GM18498 (cell line): ENCODE measurements around the gene VPS51.
A peak's percentile ranks its signal among the peaks of the same experiment; 100 is the strongest.

ENCODE experiments used
- ATAC-seq: cut with Tn5 transposase; IDR thresholded peaks from one replicate; pipeline ENCODE4 v1.9.1; 2021; ENCODE audit warnings: mild to moderate bottlenecking, moderate library complexity; ENCODE audit not compliant: unreplicated experiment

The VPS51 gene

DNA sequence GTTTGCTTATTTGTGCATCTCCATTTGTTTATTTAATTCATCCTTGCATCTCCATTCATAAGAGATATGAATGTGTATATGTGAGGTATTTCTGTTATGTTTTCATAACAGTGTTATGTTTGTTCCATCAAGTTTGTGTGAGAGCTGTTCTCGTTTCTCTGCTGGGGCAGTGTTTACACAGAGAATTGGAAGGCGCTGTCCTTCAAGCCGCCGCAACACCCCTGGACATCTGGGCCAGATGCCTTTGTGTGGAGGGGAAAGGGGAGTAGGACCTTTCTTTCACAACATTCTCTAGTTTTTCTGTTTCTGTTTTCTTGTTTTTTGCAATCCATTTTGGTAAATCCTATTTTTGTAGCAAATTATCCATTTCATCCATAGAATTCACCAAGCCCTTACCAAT, 8.6 kb downstream of the VPS51 start:
- no peak for ATAC-seq

DNA sequence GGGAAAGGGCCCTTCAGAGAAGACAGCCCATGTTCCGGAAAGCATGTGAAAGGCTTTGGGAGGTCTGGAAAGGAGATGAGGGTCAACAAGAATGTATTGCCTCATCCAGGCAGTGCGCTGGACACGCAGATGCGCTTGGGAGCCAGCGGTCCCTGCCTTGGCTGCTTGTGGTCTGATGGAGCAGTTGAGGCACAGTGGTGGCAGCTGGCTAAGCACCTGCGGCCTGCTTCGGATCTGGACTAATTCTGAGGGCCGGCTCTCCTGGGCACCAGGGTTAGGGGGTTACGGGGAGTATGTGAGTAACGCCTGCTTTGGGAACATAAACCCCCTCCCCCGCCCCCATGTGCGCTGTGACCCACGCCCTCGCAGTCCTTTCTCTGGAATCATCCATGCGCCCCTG, 11.1 kb downstream of the VPS51 start:
- ATAC-seq: no peak

DNA sequence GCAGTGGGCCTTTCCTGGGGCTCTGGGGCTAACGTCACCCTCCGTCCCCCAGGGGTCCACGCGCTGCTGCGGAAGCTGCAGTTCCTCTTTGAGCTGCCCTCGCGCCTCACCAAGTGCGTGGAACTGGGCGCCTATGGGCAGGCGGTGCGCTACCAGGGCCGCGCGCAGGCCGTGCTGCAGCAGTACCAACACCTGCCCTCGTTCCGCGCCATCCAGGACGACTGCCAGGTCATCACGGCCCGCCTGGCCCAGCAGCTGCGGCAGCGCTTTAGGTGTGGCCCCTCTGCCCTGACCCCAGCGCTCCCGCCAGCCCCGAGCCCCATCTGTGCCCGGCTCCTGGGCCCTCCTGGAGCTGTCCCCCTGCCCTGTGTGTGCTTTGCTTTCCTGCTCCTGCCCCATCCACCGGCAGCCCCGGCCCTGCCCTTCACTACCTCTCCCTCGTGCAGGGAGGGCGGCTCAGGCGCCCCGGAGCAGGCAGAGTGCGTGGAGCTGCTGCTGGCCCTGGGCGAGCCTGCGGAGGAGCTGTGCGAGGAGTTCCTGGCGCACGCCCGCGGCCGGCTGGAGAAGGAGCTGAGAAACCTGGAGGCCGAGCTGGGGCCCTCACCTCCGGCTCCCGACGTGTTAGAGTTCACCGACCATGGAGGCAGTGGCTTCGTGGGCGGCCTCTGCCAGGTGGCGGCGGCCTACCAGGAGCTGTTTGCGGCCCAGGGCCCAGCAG, 11.9 kb downstream of the VPS51 start:
- no peak for ATAC-seq

GRCh38 chr11:65108469-65109123, 12.6 kb downstream of the VPS51 start:
- ATAC-seq: no peak

DNA sequence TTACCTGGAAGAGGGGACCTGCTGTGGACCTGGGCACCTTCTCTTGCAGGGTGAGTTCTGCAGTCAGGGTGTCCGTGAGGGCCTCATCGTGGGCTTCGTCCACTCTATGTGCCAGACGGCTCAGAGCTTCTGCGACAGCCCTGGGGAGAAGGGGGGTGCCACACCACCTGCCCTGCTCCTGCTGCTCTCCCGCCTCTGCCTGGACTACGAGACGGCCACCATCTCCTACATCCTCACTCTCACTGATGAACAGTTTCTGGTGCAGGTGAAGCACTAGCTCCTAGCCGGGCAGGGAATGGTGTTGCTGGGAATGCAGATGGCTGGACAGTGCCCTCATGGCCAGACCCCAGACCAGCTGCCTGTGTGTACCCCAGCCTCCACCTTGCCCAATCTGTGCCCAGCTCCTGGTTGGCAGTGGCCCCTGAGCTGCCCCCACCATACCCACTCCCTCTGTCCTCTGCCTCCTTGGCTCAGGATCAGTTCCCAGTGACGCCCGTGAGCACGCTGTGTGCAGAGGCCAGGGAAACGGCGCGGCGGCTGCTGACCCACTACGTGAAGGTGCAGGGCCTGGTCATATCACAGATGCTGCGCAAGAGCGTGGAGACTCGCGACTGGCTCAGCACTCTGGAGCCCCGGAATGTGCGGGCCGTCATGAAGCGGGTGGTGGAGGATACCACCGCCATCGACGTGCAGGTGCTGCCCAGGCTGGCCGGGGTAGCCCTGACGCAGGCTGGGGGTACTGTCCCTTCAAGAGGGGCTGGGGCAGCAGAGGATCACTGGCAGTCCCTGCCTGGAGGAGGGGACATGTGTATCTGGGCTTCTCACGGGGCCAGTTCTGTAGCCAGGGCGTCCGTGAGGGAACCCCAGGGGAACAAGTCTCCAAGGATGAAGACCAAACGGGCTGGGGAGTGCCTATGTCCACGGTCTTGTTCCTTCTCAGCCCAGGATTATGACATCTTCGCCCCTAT, 13.5 kb downstream of the VPS51 start:
- no peak for ATAC-seq

DNA sequence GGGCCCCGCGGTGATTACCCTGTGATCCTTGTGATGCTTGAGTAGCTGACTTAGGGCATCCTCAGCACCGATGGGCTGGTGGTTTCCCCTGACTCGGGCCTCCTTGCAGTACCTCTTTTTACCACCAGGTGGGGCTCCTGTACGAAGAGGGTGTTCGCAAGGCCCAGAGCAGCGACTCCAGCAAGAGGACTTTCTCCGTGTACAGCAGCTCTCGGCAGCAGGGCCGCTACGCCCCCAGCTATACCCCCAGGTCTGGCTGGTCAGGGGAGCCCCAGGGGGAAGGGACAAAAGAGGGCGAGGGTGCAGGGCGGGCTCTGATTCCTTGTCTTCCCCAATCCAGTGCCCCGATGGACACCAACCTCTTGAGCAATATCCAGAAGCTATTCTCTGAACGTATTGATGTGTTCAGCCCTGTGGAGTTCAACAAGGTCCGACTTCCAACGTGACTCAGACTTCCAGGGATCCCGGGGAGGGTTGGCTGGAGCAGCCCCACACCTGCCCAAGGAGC, 14.4 kb downstream of the VPS51 start:
- ATAC-seq: no peak

- ATAC-seq: no peak
Observed at GRCh38 chr11:65111159-65111743, 15.2 kb downstream of the VPS51 start.

DNA sequence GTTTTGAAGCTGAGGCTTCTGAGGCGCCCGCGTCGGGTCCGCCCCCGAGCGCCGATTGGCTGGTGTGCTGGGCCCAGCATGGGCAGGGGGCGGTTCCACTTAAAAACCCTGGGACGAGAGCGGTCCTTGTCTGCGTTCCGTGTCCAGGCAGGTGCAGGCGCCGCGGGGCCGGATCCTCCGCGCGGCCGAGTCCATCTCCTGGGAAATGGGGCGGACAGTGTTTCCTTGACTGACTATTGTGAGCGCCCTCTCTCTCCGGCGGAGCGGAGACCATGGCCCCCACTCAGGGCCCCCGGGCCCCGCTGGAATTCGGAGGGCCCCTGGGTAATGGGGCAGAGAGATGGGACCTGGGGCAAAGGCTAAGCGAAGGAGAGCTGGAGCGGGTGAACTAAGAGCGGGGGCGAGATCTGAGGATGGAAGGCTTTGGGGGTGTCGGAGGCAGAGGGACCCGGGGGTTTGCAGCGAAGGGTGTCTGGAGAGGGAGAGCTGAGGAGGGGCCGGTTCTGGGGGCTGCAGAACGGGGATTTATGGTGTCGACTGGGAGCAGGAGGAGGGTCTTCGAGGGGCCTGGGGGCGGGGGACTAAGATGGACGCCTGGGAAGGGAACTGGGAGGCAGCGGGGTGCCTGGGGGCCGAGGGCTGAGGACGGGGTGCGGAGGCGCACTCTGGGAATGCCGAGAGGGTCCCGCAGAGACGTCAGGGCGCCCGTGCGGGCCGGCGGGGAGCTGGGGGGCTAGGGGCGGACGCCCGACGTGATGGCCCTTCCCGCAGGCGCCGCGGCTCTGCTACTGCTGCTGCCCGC, 15.9 kb downstream of the VPS51 start, which contains the start of gene TM7SF2:
Gene TM7SF2 (plus strand): TSS at position 129 of the 802 bp plus-strand sequence. CDS start 144 bp downstream, at position 273.
- peak; percentile 69 for ATAC-seq

GRCh38 chr11:65112546-65113360, 16.7 kb downstream of the VPS51 start:
- ATAC-seq: peak; percentile 33

GRCh38 chr11:65113361-65113756, 17.3 kb downstream of the VPS51 start:
- no peak for ATAC-seq

- ATAC-seq: no peak
Observed at GRCh38 chr11:65113839-65114238, 17.8 kb downstream of the VPS51 start.

GRCh38 chr11:65114538-65115171, 18.6 kb downstream of the VPS51 start:
- no peak for ATAC-seq

GRCh38 chr11:65115361-65116082, 19.5 kb downstream of the VPS51 start:
- ATAC-seq: no peak

GRCh38 chr11:65116370-65117205, 20.6 kb downstream of the VPS51 start:
- no peak for ATAC-seq

DNA sequence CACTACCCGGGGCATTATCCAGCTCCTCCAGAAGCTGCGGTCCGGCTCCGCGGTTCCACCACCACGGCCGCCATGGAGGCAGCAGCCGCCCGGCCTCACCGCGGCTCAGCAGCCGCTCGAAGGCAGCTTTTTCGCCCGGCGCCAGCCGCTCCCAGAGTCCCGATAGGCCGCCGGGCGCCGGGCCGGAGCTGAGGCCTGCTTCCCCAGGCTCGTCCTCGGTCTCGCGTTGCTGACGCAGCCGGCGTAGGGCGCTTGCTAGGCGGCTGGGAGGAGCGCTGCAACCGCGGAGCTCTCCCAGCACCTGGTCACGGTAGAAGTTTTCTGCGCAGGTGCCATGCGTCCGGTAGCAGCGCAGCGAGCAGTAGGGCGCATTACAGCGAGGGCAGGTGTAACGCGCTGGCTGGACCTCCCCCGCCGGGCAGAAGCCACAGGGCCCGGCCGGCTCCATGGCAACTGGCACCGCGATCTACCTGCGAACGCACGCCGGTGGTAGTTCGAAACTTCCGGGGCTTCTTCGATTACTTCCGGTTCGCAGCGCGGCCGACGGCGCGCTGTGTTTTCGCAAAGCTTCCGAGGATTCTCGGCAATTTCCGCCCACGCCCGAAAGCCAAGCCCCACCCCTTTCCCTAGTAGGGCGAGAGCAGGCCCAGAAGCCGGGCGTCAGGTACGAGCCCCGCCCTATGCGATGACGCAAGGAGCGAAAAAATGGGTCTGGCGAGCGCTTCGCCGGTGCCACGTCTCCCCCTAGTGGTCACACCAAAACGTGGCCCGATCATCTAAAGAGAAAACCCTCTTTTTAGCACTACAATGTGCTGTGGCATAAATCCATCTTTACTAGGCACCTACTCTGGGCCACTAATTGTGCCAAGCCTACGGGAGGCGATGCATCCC, 21.4 kb downstream of the VPS51 start, which contains the start of gene ZNHIT2:
Gene ZNHIT2 (minus strand): TSS at position 496 of the 891 bp plus-strand sequence. CDS start 48 bp downstream, at position 448.
- ATAC-seq: peak; percentile 64
